Parathyroid adenoma (tissue), 2 donors: ENCODE measurements around the gene ARHGEF12.

Experiments used
- H2AFZ ChIP-seq: fragments of 300-600 bp; sonication (generic); one replicate; pipeline ENCODE4 v1.7.0; 2017; ENCODE audit warnings: antibody characterized with exemption, mild to moderate bottlenecking
- H3K27ac ChIP-seq: fragments of 300-600 bp; sonication (generic); one replicate; pipeline ENCODE4 v1.7.0; 2017
- H3K27me3 ChIP-seq: fragments of 300-600 bp; sonication (generic); one replicate; pipeline ENCODE4 v1.7.0; 2017; ENCODE audit warnings: low read length; ENCODE audit not compliant: control insufficient read depth, insufficient read depth
- H3K36me3 ChIP-seq: fragments of 300-600 bp; sonication (generic); one replicate; pipeline ENCODE4 v1.7.0; 2017; ENCODE audit warnings: low read length; ENCODE audit not compliant: control insufficient read depth, insufficient read depth
- H3K4me1 ChIP-seq: fragments of 300-600 bp; sonication (generic); one replicate; pipeline ENCODE4 v1.7.0; 2017; ENCODE audit warnings: control low read depth
- H3K4me2 ChIP-seq: fragments of 300-600 bp; sonication (generic); one replicate; pipeline ENCODE4 v1.7.0; 2017; ENCODE audit warnings: low read length
- H3K4me3 ChIP-seq: fragments of 300-600 bp; sonication (generic); one replicate; pipeline ENCODE4 v1.7.0; 2017; ENCODE audit warnings: low read depth, low read length
- H3K79me2 ChIP-seq: fragments of 300-600 bp; sonication (generic); one replicate; pipeline ENCODE4 v1.7.0; 2017; ENCODE audit warnings: control low read depth
- H3K9ac ChIP-seq: fragments of 300-600 bp; sonication (generic); one replicate; pipeline ENCODE4 v1.7.0; 2017; ENCODE audit warnings: mild to moderate bottlenecking
- H3K9me3 ChIP-seq: fragments of 300-600 bp; sonication (generic); one replicate; pipeline ENCODE4 v1.7.0; 2017; ENCODE audit warnings: low read length; ENCODE audit not compliant: control insufficient read depth
- TF ChIP-seq, protein P1 (sequence below): fragments of 300-600 bp; sonication (generic); IDR thresholded peaks from one replicate; pipeline ENCODE4 v1.7.0; 2017; ENCODE audit warnings: antibody characterized with exemption, mild to moderate bottlenecking
- donor health status: primary hyperparathyroidism.

ARHGEF12 gene

DNA sequence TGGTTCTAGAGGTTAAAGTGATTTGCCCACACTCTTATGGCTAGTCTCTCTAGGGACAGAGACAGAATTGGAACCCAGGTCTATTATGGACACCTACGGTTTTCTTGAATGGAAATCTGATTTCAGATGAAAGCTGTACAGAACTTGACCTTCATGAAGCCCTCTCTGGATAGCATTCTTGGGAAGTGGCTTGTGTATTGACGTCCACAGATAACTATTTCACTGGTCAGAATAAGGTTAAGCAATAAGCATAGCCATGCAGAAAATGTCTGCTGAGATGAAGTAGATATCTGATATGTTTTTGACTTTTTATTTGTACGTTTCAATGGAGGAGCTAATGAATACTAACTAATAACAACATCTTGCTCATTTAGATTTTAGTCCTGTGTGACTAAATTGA lies 10.0 kb upstream of the ARHGEF12 start:
- H3K79me2 ChIP-seq: no peaks in the 10 kb centered on the region
- peak overlapping the region; percentile 47 for H3K4me3 ChIP-seq
- H2AFZ ChIP-seq: no peak overlapping the region
- H3K27me3 ChIP-seq: no peaks in the 10 kb centered on the region
- TF ChIP-seq, protein P1, sequence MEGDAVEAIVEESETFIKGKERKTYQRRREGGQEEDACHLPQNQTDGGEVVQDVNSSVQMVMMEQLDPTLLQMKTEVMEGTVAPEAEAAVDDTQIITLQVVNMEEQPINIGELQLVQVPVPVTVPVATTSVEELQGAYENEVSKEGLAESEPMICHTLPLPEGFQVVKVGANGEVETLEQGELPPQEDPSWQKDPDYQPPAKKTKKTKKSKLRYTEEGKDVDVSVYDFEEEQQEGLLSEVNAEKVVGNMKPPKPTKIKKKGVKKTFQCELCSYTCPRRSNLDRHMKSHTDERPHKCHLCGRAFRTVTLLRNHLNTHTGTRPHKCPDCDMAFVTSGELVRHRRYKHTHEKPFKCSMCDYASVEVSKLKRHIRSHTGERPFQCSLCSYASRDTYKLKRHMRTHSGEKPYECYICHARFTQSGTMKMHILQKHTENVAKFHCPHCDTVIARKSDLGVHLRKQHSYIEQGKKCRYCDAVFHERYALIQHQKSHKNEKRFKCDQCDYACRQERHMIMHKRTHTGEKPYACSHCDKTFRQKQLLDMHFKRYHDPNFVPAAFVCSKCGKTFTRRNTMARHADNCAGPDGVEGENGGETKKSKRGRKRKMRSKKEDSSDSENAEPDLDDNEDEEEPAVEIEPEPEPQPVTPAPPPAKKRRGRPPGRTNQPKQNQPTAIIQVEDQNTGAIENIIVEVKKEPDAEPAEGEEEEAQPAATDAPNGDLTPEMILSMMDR: no peak
- H3K27ac ChIP-seq: peak overlapping the region; percentile 77
- no peaks in the 10 kb centered on the region for H3K36me3 ChIP-seq
- H3K9me3 ChIP-seq: no peaks in the 10 kb centered on the region
- peak overlapping the region; percentile 60 for H3K4me2 ChIP-seq
- no peak overlapping the region for H3K9ac ChIP-seq
- H3K4me1 ChIP-seq: peaks cover 6% of the 10 kb centered on the region

DNA sequence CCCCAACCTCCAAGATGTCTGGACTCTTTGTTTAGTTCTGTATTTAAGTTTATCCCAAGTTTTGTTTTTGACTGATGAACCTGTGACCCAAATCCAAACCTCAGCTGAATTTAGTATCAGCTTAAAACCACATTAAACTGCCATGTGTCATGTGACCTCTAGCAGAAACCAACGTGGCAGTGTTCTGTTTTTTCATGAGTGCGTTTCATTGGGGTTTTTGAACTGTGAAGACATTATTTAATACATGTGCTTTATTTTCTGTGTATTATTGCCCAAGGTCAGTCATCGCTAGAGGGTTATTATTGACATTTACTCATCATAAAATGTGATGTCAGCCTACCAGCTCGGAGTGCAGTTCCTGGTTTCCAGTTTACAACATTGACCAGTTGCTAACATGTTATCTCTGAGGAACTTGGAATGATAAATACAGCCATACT lies 9.3 kb upstream of the ARHGEF12 start:
- H3K9me3 ChIP-seq: no peaks in the 10 kb centered on the region
- H3K27me3 ChIP-seq: no peaks in the 10 kb centered on the region
- no peak overlapping the region for H3K9ac ChIP-seq
- peak overlapping the region; percentile 77 for H3K27ac ChIP-seq
- no peaks in the 10 kb centered on the region for H3K36me3 ChIP-seq
- no peak overlapping the region for H2AFZ ChIP-seq
- H3K4me2 ChIP-seq: no peak overlapping the region
- no peak overlapping the region for H3K4me3 ChIP-seq
- no peaks in the 10 kb centered on the region for H3K79me2 ChIP-seq
- H3K4me1 ChIP-seq: peaks cover 6% of the 10 kb centered on the region
- TF ChIP-seq, protein P1: no peak

DNA sequence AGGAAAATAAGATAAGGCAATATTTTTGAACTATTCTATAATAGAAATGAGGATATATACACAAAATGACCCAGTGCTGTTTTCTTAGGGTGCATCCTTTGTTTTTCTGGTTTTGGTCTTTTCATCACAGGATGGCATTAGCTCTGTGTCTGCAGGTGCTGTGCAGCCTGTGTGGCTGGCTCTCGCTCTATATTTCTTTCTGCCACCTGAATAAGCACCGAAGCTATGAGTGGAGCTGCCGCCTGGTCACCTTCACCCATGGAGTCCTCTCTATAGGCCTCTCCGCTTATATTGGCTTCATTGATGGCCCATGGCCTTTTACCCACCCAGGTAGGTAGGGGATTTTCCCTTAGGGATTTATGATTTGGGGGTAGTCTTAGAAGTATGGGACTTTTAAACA lies 8.9 kb upstream of the ARHGEF12 start:
- Histone ChIP-seq H3K79me2 (no peaks in the 10 kb centered on the region), H3K36me3 (no peaks in the 10 kb centered on the region), H3K9me3 (no peaks in the 10 kb centered on the region), H3K27ac (peak overlapping the region; percentile 77), H3K27me3 (no peaks in the 10 kb centered on the region), H3K4me1 (peaks cover 6% of the 10 kb centered on the region), H3K4me3 (no peak overlapping the region), H2AFZ (no peak overlapping the region), H3K9ac (no peak overlapping the region), H3K4me2 (no peak overlapping the region)
- TF ChIP-seq, protein P1: no peak

DNA sequence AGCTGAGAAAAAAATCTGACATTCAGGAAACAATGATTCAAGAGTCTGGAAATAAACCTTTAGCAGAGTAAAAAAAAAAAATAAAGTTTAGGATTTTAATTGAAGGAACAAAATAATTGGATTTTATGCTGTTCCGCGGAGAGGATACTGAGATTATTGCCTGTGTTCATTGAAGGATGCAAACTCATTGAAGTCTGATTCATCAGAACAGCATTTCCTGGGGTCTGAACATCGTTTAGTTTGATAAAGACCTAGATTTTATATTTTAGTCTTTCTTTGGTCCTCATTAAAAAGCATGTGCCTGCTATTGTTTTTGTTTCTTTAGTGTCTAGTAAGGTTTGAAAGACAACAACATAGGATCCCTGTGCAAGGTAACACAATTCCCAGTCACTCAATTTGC lies 6.7 kb upstream of the ARHGEF12 start:
- TF ChIP-seq, protein P1: no peak

DNA sequence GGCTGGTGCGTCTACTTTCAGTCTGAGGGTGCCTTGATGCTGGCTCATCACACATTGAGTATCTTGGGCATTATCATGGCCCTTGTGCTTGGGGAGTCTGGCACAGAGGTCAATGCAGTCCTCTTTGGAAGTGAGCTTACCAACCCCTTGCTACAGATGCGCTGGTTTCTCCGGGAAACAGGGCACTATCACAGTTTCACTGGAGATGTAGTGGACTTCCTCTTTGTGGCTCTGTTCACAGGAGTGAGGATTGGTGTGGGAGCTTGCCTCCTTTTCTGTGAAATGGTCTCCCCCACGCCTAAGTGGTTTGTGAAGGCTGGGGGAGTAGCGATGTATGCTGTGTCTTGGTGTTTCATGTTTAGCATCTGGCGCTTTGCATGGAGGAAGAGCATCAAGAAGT lies 6.2 kb upstream of the ARHGEF12 start:
- H3K9ac ChIP-seq: no peak overlapping the region
- no peak overlapping the region for H3K4me2 ChIP-seq
- TF ChIP-seq, protein P1: no peak
- no peak overlapping the region for H2AFZ ChIP-seq
- no peaks in the 10 kb centered on the region for H3K27me3 ChIP-seq
- no peaks in the 10 kb centered on the region for H3K9me3 ChIP-seq
- H3K79me2 ChIP-seq: no peaks in the 10 kb centered on the region
- H3K4me1 ChIP-seq: peaks cover 4% of the 10 kb centered on the region
- no peaks in the 10 kb centered on the region for H3K36me3 ChIP-seq
- H3K4me3 ChIP-seq: no peak overlapping the region
- H3K27ac ChIP-seq: no peak overlapping the region

More for the DNA sequence above, 6.7 kb upstream of the ARHGEF12 start:
- Histone ChIP-seq H3K4me2 (no peak overlapping the region), H3K27me3 (no peaks in the 10 kb centered on the region), H3K79me2 (no peaks in the 10 kb centered on the region), H3K27ac (no peak overlapping the region), H2AFZ (no peak overlapping the region), H3K9ac (no peak overlapping the region), H3K36me3 (no peaks in the 10 kb centered on the region), H3K4me3 (no peak overlapping the region), H3K9me3 (no peaks in the 10 kb centered on the region), H3K4me1 (peaks cover 6% of the 10 kb centered on the region)
